Measurements from ENCODE around the gene HPS3. TPM values are rescaled to one million over a fixed set of nuclear protein-coding genes. Genes with fewer than 3 reads are reported as not detected.

Gene HPS3
- total and polyA plus RNA-seq, 2 of the 4 experiments (the other 2 are of a cell fraction) = 15.2 to 24.2 TPM

- H3K36me3 ChIP-seq (ENCODE audit: control insufficient read depth, insufficient read depth, low read length) = no peaks in the 10 kb centered on the region
- no TSS peak for BruUV-seq (replicated peaks)
- in situ Hi-C loops (cut with MboI; ENCODE audit: low sequenced_read_pairs) (no loop called here), intact Hi-C loops (cut with micrococcal nuclease) (no loop called here), dilution Hi-C loops (cut with HindIII; ENCODE audit: low sequenced_read_pairs, unreplicated experiment) (no loop called here)
- no peak overlapping the region for H2BK20ac ChIP-seq (ENCODE audit: low read depth, low read length)
- no peak overlapping the region for H3K4me2 ChIP-seq (ENCODE audit: low read depth, low read length)
- 0 out of 2 replicates have a peak, but pooled peaks cover 2% of the 10 kb centered on the region for H3K9me1 ChIP-seq (ENCODE audit: insufficient read depth, low read length)
- WGBS, 2 experiments (ENCODE audit: extremely low coverage in 2 of 2, insufficient read length in 1 of 2) = 100% methylated on average over 2 of the region's 3 CpGs; no CpG with 5 or more reads in 1 of the 2 experiments
- no peak overlapping the region for H3K27ac ChIP-seq (ENCODE audit: insufficient read depth, low read length)
- H4K91ac ChIP-seq (ENCODE audit: insufficient read depth, low read depth, low read length) = no peak overlapping the region
- H4K20me1 ChIP-seq (ENCODE audit: insufficient read depth, low read length) = no peaks in the 10 kb centered on the region
- no peak overlapping the region for H4K5ac ChIP-seq (ENCODE audit: low read depth, low read length)
- H3K4me3 ChIP-seq (ENCODE audit: insufficient read depth, low read depth, low read length) = no peak overlapping the region
- no peak overlapping the region for H2AK9ac ChIP-seq (replicated peaks; ENCODE audit: low read depth, low read length, poor library complexity)
- no peak overlapping the region for H3K9ac ChIP-seq (ENCODE audit: low read depth, low read length)
- no peak overlapping the region for H2BK15ac ChIP-seq (ENCODE audit: low read depth, low read length)
- H3K14ac ChIP-seq (replicated peaks; ENCODE audit: low read depth, low read length) = no peak overlapping the region
- POLR2A ChIA-PET (ENCODE audit: unreplicated experiment) = no interaction called here
- H2BK5ac ChIP-seq (ENCODE audit: low read depth, low read length, poor library complexity, severe bottlenecking) = no peak overlapping the region
- H3K4ac ChIP-seq (ENCODE audit: low read depth, low read length) = no peak overlapping the region
- no peak for ATAC-seq (ENCODE audit: low read depth)
- no peak overlapping the region for H3K23ac ChIP-seq (ENCODE audit: low read depth, low read length)
- DNase-seq = no peak
- peaks cover 2% of the 10 kb centered on the region for H3K4me1 ChIP-seq (ENCODE audit: control insufficient read depth, insufficient read depth, low read length)
- H3K9me3 ChIP-seq (ENCODE audit: control insufficient read depth, insufficient read depth, low read length) = no peaks in the 10 kb centered on the region
- no peak for TF ChIP-seq FOS (IDR thresholded peaks at IDR 0.05; ENCODE audit: low read depth, low read length)
- no peak for TF ChIP-seq MAZ (IDR thresholded peaks at IDR 0.05; ENCODE audit: borderline replicate concordance, low read depth, low read length)
- TF ChIP-seq USF2 (IDR thresholded peaks at IDR 0.05; ENCODE audit: low read depth, low read length) = no peak
- no peak for TF ChIP-seq CHD1 (IDR thresholded peaks at IDR 0.05; ENCODE audit: low read depth, low read length)
- no peak for TF ChIP-seq SMC3 (IDR thresholded peaks at IDR 0.05; ENCODE audit: low read depth, low read length)
- no peak for TF ChIP-seq POLR2A (IDR thresholded peaks at IDR 0.05; ENCODE audit: low read depth, low read length)
- no peak for TF ChIP-seq BHLHE40 (IDR thresholded peaks at IDR 0.05; ENCODE audit: low read depth, low read length)
- H2BK120ac ChIP-seq (ENCODE audit: low read depth, low read length) = no peak overlapping the region
- no peak overlapping the region for H2AK5ac ChIP-seq (ENCODE audit: low read depth, low read length)
- CTCF ChIA-PET = no interaction called here
- no peaks in the 10 kb centered on the region for H3K79me1 ChIP-seq (ENCODE audit: low read depth in 1 of 2, low read length in 2 of 2)
- no peak overlapping the region for H3K18ac ChIP-seq (ENCODE audit: low read depth, low read length)
- H3K27me3 ChIP-seq (ENCODE audit: control insufficient read depth, insufficient read depth, low read length) = no peaks in the 10 kb centered on the region
- no peak overlapping the region for H3K56ac ChIP-seq (ENCODE audit: extremely low read depth, insufficient read depth, low read length)
- no peak overlapping the region for H4K8ac ChIP-seq (ENCODE audit: low read depth in 2 of 2, low read length in 2 of 2)
- H2AFZ ChIP-seq (replicated peaks; ENCODE audit: low read length, poor library complexity) = no peak overlapping the region
Measured at GRCh38 chr3:149203758-149204157, 74.3 kb downstream of the HPS3 start.

All from IMR-90 (cell line).